GM19438 (cell line): ENCODE data around the gene RHOT2.
"Not testable (repeated sequence)": the region's sequence is repeated elsewhere in the genome, so short reads cannot be mapped to it uniquely, and the experiment has no call there.

Source experiments
- ATAC-seq: cut with Tn5 transposase; IDR thresholded peaks from one replicate; pipeline ENCODE4 v1.9.1; 2021; ENCODE audit warnings: low read depth; ENCODE audit not compliant: unreplicated experiment

RHOT2 gene

GRCh38 chr16:711084-711483 is 43.2 kb downstream of the RHOT2 start:
- no peak for ATAC-seq

GRCh38 chr16:711548-712320 is 43.8 kb downstream of the RHOT2 start:
- ATAC-seq: no peak

- ATAC-seq: not testable (repeated sequence)
These were observed 44.9 kb downstream of the RHOT2 start for GRCh38 chr16:712740-713250.

GRCh38 chr16:714079-714478 is 46.1 kb downstream of the RHOT2 start:
- no peak for ATAC-seq

GRCh38 chr16:714558-715476 is 46.9 kb downstream of the RHOT2 start, which contains the start of gene METRN:
METRN (plus strand) TSS chr16:715118; CDS start chr16:715290, 172 bp downstream.
- peak; percentile 64 for ATAC-seq

GRCh38 chr16:715477-716199 is 47.7 kb downstream of the RHOT2 start:
- no peak for ATAC-seq

GRCh38 chr16:716200-716568 is 48.3 kb downstream of the RHOT2 start:
- no peak for ATAC-seq

GRCh38 chr16:716768-717325 is 48.9 kb downstream of the RHOT2 start:
- no peak for ATAC-seq

GRCh38 chr16:717450-718245 is 49.7 kb downstream of the RHOT2 start:
- no peak for ATAC-seq

GRCh38 chr16:718389-718788 is 50.5 kb downstream of the RHOT2 start:
- ATAC-seq: no peak

- no peak for ATAC-seq
These were observed 51.0 kb downstream of the RHOT2 start for GRCh38 chr16:718922-719321.

- peak; percentile 2 for ATAC-seq
These were observed 52.0 kb downstream of the RHOT2 start for GRCh38 chr16:719815-720446.

- peak; percentile 28 for ATAC-seq
These were observed 52.6 kb downstream of the RHOT2 start for GRCh38 chr16:720447-720989.

GRCh38 chr16:720990-721764 is 53.2 kb downstream of the RHOT2 start, which contains the start of gene ANTKMT:
ANTKMT (plus strand) TSS chr16:721146; CDS start chr16:721275, 129 bp downstream.
- ATAC-seq: peak; percentile 64

GRCh38 chr16:721765-722540 is 54.0 kb downstream of the RHOT2 start:
- ATAC-seq: no peak

- ATAC-seq: no peak
These were observed 55.1 kb downstream of the RHOT2 start for GRCh38 chr16:722835-723633.
